OCI-LY3 (cell line): ENCODE measurements around the gene TFPT.

ENCODE experiments used
- EZH2phosphoT487 ChIP-seq: fragments of 200-600 bp; shearing (Covaris generic); IDR thresholded peaks from 2 replicates; pipeline ENCODE4 v1.6.1; 2018; ENCODE audit warnings: antibody characterized with exemption, mixed run types, low read depth
- TF ChIP-seq, protein P1 (sequence below): fragments of 200-600, 300-600 bp; sonication (generic); IDR thresholded peaks from 2 replicates; pipeline ENCODE4 v1.5.1; 2014; ENCODE audit warnings: antibody characterized with exemption, low read length, low read depth

DNA sequence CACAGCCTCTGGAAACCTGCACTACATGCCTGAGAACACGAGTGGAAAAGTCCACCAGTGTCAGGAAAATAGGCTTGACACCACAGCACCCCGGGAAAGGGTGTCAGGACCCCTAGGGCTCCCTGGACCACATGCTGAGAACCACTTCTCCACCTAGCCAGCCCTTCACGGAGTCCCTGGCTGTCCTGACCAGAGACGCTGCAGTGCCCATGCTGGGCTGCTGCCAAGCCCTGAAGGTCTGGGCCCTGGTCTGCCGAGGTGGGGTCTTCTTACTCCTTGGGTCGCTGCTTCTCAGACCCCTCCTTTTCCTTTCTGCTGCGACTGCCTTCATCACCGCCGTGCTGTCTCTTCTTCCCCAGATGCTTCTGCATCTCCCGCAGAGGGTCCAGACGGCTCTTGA is 41.0 kb upstream of the TFPT start:
- TF ChIP-seq, protein P1, sequence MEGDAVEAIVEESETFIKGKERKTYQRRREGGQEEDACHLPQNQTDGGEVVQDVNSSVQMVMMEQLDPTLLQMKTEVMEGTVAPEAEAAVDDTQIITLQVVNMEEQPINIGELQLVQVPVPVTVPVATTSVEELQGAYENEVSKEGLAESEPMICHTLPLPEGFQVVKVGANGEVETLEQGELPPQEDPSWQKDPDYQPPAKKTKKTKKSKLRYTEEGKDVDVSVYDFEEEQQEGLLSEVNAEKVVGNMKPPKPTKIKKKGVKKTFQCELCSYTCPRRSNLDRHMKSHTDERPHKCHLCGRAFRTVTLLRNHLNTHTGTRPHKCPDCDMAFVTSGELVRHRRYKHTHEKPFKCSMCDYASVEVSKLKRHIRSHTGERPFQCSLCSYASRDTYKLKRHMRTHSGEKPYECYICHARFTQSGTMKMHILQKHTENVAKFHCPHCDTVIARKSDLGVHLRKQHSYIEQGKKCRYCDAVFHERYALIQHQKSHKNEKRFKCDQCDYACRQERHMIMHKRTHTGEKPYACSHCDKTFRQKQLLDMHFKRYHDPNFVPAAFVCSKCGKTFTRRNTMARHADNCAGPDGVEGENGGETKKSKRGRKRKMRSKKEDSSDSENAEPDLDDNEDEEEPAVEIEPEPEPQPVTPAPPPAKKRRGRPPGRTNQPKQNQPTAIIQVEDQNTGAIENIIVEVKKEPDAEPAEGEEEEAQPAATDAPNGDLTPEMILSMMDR = no peak
- TF ChIP-seq EZH2phosphoT487 = no peak
